HepG2 (cell line): ENCODE measurements around the gene WDR45B. TPM values are rescaled to one million over a fixed set of nuclear protein-coding genes. Genes with fewer than 3 reads are reported as not detected.

ENCODE experiments used
- ATAC-seq: fragments of 200-7000 bp; cut with Tn5 transposase; 3 replicates; pipeline ENCODE4 v1.9.1; 2020; ENCODE audit warnings: mild to moderate bottlenecking, moderate library complexity
- BruUV-seq: library from RNA; stranded (reverse); fragments of 400-500 nt; replicated peaks from 2 replicates; lab custom pipeline; 2021; lab: Mats Ljungman, UMichigan
- CTCF ChIA-PET: fragments of 300-600 bp; formaldehyde crosslinking; extraction: SDS; loops from one replicate; lab custom pipeline; 2021; ENCODE audit warnings: low total read pairs, inconsistent platforms, low intra/inter-chr PET ratio; lab: Yijun Ruan, JAX
- POLR2A ChIA-PET: fragments of 350-600 bp; sonication (Branson Sonifier 250); formaldehyde crosslinking; loops from one replicate; lab custom pipeline; 2020; ENCODE audit warnings: antibody characterized with exemption, inconsistent platforms; lab: Yijun Ruan, JAX
- DNase-seq: peaks from one replicate; pipeline ENCODE4 v3.0.0-alpha.2; 2015; ENCODE audit warnings: low spot score
- FAIRE-seq: peaks from 3 replicates; lab custom pipeline; 2011; peaks lifted over from hg19 to GRCh38; lab: Jason Lieb, UNC
- H2AFZ ChIP-seq: one replicate; pipeline ENCODE4 v1.6.1; 2011; ENCODE audit warnings: low read length, inconsistent platforms
- H3K27ac ChIP-seq: fragments of 300-600 bp; 3 replicates; pipeline ENCODE4 v1.8.0; 2011; ENCODE audit warnings: mixed run types, mild to moderate bottlenecking, mixed read lengths, low read length, inconsistent platforms; ENCODE audit not compliant: insufficient read depth; ENCODE audit errors: extremely low read length
- H3K27me3 ChIP-seq, 2 experiments: fragments of 200-600 bp in 1 of 2; 2 replicates in 1 of 2; 3 replicates in 1 of 2; pipeline versions ENCODE4 v1.6.0 to v1.8.0; 2011; ENCODE audit warnings: low read length in 2 of 2, mild to moderate bottlenecking in 2 of 2, moderate library complexity in 2 of 2, inconsistent platforms in 1 of 2; ENCODE audit not compliant: insufficient read depth in 2 of 2, control insufficient read depth in 1 of 2
- H3K36me3 ChIP-seq, 2 experiments: fragments of 200-600 bp in 1 of 2; replicated peaks in 1 of 2; 2 replicates in 1 of 2; 3 replicates in 1 of 2; pipeline versions ENCODE4 v1.5.1 to v1.8.0; 2011; ENCODE audit warnings: low read length in 2 of 2, inconsistent platforms in 1 of 2; ENCODE audit not compliant: insufficient read depth in 2 of 2, control insufficient read depth in 1 of 2
- H3K4me1 ChIP-seq: 2 replicates; pipeline ENCODE4 v1.5.1; 2012; ENCODE audit warnings: low read length, inconsistent platforms; ENCODE audit not compliant: insufficient read depth
- H3K4me2 ChIP-seq: 2 replicates; pipeline ENCODE4 v1.6.0; 2011; ENCODE audit warnings: low read depth, low read length, inconsistent platforms
- H3K4me3 ChIP-seq, 3 experiments: fragments of 200-600 bp in 1 of 3; sonication (generic), shearing (Covaris generic) in 1 of 3; replicated peaks in 1 of 3; 2 replicates each; pipeline ENCODE4 v1.5.1; 2011 to 2016; ENCODE audit warnings: low read length in 3 of 3, inconsistent platforms in 2 of 3, low read depth in 2 of 3, mild to moderate bottlenecking in 2 of 3, control low read depth in 1 of 3, mixed read lengths in 1 of 3; ENCODE audit not compliant: insufficient read depth in 1 of 3
- H3K79me2 ChIP-seq: one replicate; pipeline ENCODE4 v1.6.1; 2011; ENCODE audit warnings: low read length, inconsistent platforms; ENCODE audit not compliant: insufficient read depth
- H3K9ac ChIP-seq: 2 replicates; pipeline ENCODE4 v1.6.0; 2011; ENCODE audit warnings: mild to moderate bottlenecking, low read depth, low read length, inconsistent platforms; ENCODE audit not compliant: insufficient read depth
- H3K9me3 ChIP-seq: 2 replicates; pipeline ENCODE4 v1.5.1; 2012; ENCODE audit warnings: mild to moderate bottlenecking, low read length
- H4K20me1 ChIP-seq: 2 replicates; pipeline ENCODE4 v1.6.0; 2011; ENCODE audit warnings: inconsistent platforms, mild to moderate bottlenecking, low read length, moderate library complexity; ENCODE audit not compliant: insufficient read depth
- DMTF1 ChIP-seq: sonication (generic); formaldehyde crosslinking; IDR thresholded peaks from 2 replicates; pipeline ENCODE4 v1.4.0; 2020; ENCODE audit warnings: mild to moderate bottlenecking, missing genetic modification reagents
- EED ChIP-seq: sonication (generic); formaldehyde crosslinking; IDR thresholded peaks from 2 replicates; pipeline ENCODE4 v1.5.0; 2020; ENCODE audit warnings: mild to moderate bottlenecking, missing genetic modification reagents
- GZF1 ChIP-seq: sonication (generic); formaldehyde crosslinking; IDR thresholded peaks from 2 replicates; pipeline ENCODE4 v1.5.1; 2020; ENCODE audit warnings: mild to moderate bottlenecking, missing genetic modification reagents
- MIER3 ChIP-seq: IDR thresholded peaks from 2 replicates; pipeline ENCODE4 v1.6.1; 2016; ENCODE audit warnings: missing compliant biosample characterization, borderline replicate concordance
- SOX13 ChIP-seq, 3 experiments: fragments of 450-650 bp in 1 of 3; sonication (generic) in 1 of 3; formaldehyde crosslinking in 1 of 3; IDR thresholded peaks in 2 of 3; conservative IDR thresholded peaks in 1 of 3; 2 replicates each; pipeline versions ENCODE4 v1.5.0 to v1.6.1; 2016 to 2020; ENCODE audit warnings: antibody characterized with exemption in 1 of 3, mild to moderate bottlenecking in 1 of 3, missing compliant biosample characterization in 1 of 3, missing genetic modification reagents in 1 of 3, moderate library complexity in 1 of 3
- TCF7 ChIP-seq: sonication (generic); IDR thresholded peaks from 2 replicates; pipeline ENCODE4 v1.6.1; 2016; ENCODE audit warnings: antibody characterized with exemption, low read depth
- TSC22D2 ChIP-seq: sonication (generic); formaldehyde crosslinking; IDR thresholded peaks from 2 replicates; pipeline ENCODE4 v1.5.1; 2020; ENCODE audit warnings: missing genetic modification reagents, mild to moderate bottlenecking, borderline replicate concordance
- ZNF547 ChIP-seq: sonication (generic); formaldehyde crosslinking; IDR thresholded peaks from 2 replicates; pipeline ENCODE4 v1.5.1; 2020; ENCODE audit warnings: mild to moderate bottlenecking, missing genetic modification reagents
- ZNF782 ChIP-seq: sonication (generic); formaldehyde crosslinking; IDR thresholded peaks from 2 replicates; pipeline ENCODE4 v1.4.0; 2020; ENCODE audit warnings: missing genetic modification reagents, mild to moderate bottlenecking, borderline replicate concordance
- WGBS: methylation state at CpG from one replicate; pipeline ENCODE4 v1.1.6; 2017; ENCODE audit warnings: low lambda C conversion rate; 5-methylcytosine and 5-hydroxymethylcytosine counted together
- in situ Hi-C: cut with HindIII; loops from 2 replicates; pipeline ENCODE4 v1.10.0; 2017; ENCODE audit warnings: low pct_unique_long_range_greater_than_20kb; ENCODE audit not compliant: extremely low pct_ligation_motif_present
- intact Hi-C: fragments of 100-400 bp; cut with micrococcal nuclease; formaldehyde crosslinking; loops from one replicate; pipeline ENCODE4 v1.10.0; 2022; ENCODE audit not compliant: unreplicated experiment
- polyA plus RNA-seq, 8 experiments: library from polyadenylated mRNA; depleted of rRNA in 3 of 8; stranded (reverse) in 7 of 8; unstranded in 1 of 8; fragments of >200 nt; fragmentation: Illumina TruSeq in 4 of 8; extraction: Trizol in 4 of 8; gene quantifications; 2 replicates each; pipeline versions ENCODE4 v1.2.1 to v1.2.3, GENCODE V29; 2011 to 2016; ENCODE audit warnings: low read depth in 4 of 8, missing spikeins in 1 of 8, mixed read lengths in 1 of 8; ENCODE audit not compliant: insufficient read depth in 1 of 8
- total RNA-seq, 5 experiments: library from RNA; depleted of rRNA; stranded (reverse); fragments of >200 nt; fragmentation: Illumina TruSeq; extraction: Trizol; gene quantifications; 2 replicates each; pipeline ENCODE4 v1.2.3, GENCODE V29; 2016; ENCODE audit warnings: low read depth in 1 of 5
- TF ChIP-seq, protein P1 (sequence below): sonication (generic); formaldehyde crosslinking; IDR thresholded peaks from 2 replicates; pipeline ENCODE4 v1.9.0; 2022; ENCODE audit warnings: low read depth, missing genetic modification reagents
- TF ChIP-seq, protein P2 (sequence below), 2 experiments: sonication (generic) in 1 of 2; formaldehyde crosslinking in 1 of 2; IDR thresholded peaks; 2 replicates each; pipeline versions ENCODE4 v1.4.0 to v1.6.1; 2018 to 2020; ENCODE audit warnings: missing genetic modification reagents in 2 of 2, borderline replicate concordance in 1 of 2, low read depth in 1 of 2, mild to moderate bottlenecking in 1 of 2, missing biosample characterization in 1 of 2
- TF ChIP-seq, protein P3 (sequence below): sonication (generic); formaldehyde crosslinking; IDR thresholded peaks from 2 replicates; pipeline ENCODE4 v1.4.0; 2020; ENCODE audit warnings: missing genetic modification reagents
- TF ChIP-seq, protein P4 (sequence below): sonication (generic); formaldehyde crosslinking; IDR thresholded peaks from 2 replicates; pipeline ENCODE4 v1.5.1; 2020; ENCODE audit warnings: missing genetic modification reagents, mild to moderate bottlenecking, borderline replicate concordance

The WDR45B gene
- total and polyA plus RNA-seq, 2 of the 13 experiments (the other 11 are each of a cell fraction or from before 2014, with no cell fraction given): 86.2 to 155 TPM

DNA sequence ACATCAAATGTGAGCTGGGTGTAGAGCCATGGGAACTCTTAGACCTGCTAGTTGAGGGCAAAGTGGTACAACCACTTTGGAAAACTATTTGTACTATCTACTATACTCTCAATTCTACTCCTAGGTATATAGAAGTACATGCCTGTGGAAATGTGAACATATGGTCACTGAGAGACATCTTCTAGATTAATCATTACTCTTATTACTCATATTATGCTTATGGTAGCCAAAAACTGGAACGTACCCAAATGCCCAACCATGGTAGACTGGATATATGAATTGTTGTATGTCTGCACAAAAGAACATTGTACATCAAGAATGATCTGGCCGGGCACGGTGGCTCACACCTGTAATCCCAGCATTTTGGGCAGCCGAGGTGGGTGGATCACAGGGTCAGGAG is 2.7 kb downstream of the WDR45B start:
- Histone ChIP-seq H3K27ac (no peak overlapping the region), H3K27me3 (no peaks in the 10 kb centered on the region; a peak in 1 of 5 replicates), H3K4me3 (peak overlapping the region in 1 of 3 experiments; percentile 35; a peak in 2 of 6 replicates), H3K4me2 (peak overlapping the region; percentile 99), H3K9ac (no peak overlapping the region; the same call in 1 of the 2 replicates), H2AFZ (no peak overlapping the region), H3K79me2 (peaks cover 70% of the 10 kb centered on the region), H3K4me1 (peaks cover 43% of the 10 kb centered on the region), H3K36me3 (peaks cover 30 to 39% of the 10 kb centered on the region in 2 experiments), H4K20me1 (peaks cover 43% of the 10 kb centered on the region), H3K9me3 (no peaks in the 10 kb centered on the region)
- CTCF ChIA-PET: no interaction called here
- in situ Hi-C loops (no loop called here), intact Hi-C loops (no loop called here)
- WGBS: 97% methylated on average over 4 of the region's 4 CpGs
- no peak for DNase-seq
- no peak for FAIRE-seq
- no peak for ATAC-seq
- POLR2A ChIA-PET: interaction anchor here (0.8 kb wide), 1 partner anchor 128 kb away, joined by 3 read pairs; no protein-coding TSS in a partner anchor
- no TSS peak for BruUV-seq
- TF ChIP-seq ZNF547 (CRISPR knock-in tag) (no peak), DMTF1 (no peak), EED (CRISPR knock-in tag) (no peak), GZF1 (no peak), SOX13 (IDR thresholded peaks at IDR 0.05) (no peak), SOX13 (CRISPR knock-in tag; conservative IDR thresholded peaks at IDR 0.05 in 1 of 2, IDR thresholded peaks at IDR 0.05 in 1 of 2) (no peak), TCF7 (no peak), ZNF782 (CRISPR knock-in tag) (no peak), MIER3 (CRISPR knock-in tag) (no peak), TSC22D2 (CRISPR knock-in tag) (no peak)
- TF ChIP-seq, protein P1, sequence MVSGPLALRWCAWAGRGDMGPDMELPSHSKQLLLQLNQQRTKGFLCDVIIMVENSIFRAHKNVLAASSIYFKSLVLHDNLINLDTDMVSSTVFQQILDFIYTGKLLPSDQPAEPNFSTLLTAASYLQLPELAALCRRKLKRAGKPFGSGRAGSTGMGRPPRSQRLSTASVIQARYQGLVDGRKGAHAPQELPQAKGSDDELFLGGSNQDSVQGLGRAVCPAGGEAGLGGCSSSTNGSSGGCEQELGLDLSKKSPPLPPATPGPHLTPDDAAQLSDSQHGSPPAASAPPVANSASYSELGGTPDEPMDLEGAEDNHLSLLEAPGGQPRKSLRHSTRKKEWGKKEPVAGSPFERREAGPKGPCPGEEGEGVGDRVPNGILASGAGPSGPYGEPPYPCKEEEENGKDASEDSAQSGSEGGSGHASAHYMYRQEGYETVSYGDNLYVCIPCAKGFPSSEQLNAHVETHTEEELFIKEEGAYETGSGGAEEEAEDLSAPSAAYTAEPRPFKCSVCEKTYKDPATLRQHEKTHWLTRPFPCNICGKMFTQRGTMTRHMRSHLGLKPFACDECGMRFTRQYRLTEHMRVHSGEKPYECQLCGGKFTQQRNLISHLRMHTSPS (CRISPR knock-in tag): no peak
- TF ChIP-seq, protein P2, sequence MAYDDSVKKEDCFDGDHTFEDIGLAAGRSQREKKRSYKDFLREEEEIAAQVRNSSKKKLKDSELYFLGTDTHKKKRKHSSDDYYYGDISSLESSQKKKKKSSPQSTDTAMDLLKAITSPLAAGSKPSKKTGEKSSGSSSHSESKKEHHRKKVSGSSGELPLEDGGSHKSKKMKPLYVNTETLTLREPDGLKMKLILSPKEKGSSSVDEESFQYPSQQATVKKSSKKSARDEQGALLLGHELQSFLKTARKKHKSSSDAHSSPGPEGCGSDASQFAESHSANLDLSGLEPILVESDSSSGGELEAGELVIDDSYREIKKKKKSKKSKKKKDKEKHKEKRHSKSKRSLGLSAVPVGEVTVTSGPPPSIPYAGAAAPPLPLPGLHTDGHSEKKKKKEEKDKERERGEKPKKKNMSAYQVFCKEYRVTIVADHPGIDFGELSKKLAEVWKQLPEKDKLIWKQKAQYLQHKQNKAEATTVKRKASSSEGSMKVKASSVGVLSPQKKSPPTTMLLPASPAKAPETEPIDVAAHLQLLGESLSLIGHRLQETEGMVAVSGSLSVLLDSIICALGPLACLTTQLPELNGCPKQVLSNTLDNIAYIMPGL (CRISPR knock-in tag; IDR thresholded peaks at IDR 0.05; ENCODE audit: borderline replicate concordance in 1 of 2, low read depth in 1 of 2): no peak
- TF ChIP-seq, protein P3, sequence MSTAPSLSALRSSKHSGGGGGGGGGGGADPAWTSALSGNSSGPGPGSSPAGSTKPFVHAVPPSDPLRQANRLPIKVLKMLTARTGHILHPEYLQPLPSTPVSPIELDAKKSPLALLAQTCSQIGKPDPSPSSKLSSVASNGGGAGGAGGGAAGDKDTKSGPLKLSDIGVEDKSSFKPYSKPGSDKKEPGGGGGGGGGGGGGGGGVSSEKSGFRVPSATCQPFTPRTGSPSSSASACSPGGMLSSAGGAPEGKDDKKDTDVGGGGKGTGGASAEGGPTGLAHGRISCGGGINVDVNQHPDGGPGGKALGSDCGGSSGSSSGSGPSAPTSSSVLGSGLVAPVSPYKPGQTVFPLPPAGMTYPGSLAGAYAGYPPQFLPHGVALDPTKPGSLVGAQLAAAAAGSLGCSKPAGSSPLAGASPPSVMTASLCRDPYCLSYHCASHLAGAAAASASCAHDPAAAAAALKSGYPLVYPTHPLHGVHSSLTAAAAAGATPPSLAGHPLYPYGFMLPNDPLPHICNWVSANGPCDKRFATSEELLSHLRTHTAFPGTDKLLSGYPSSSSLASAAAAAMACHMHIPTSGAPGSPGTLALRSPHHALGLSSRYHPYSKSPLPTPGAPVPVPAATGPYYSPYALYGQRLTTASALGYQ: no peak
- TF ChIP-seq, protein P4, sequence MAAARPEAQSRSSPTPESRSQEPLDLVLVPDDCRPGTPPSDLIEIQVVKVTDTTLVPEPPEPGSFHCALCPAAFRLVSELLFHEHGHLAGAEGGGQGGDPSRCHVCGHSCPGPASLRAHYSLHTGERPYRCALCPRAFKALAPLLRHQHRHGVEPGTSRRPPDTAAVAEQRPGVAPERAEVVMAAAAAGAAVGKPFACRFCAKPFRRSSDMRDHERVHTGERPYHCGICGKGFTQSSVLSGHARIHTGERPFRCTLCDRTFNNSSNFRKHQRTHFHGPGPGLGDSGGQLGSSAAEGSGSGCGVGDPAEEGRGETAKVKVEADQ (CRISPR knock-in tag): no peak
